Osteoblast (primary cell): ENCODE results near the gene CD300A. TPM values are rescaled to one million over a fixed set of nuclear protein-coding genes. Genes with fewer than 3 reads are reported as not detected.
A peak's percentile ranks its signal among the peaks of the same experiment; 100 is the strongest.

ENCODE experiments used
- DNase-seq: peaks from one replicate; pipeline ENCODE4 v3.0.0; 2011; ENCODE audit warnings: low spot score, mixed read lengths; ENCODE audit not compliant: insufficient read length; ENCODE audit errors: missing footprints
- H2AFZ ChIP-seq: 2 replicates; pipeline ENCODE4 v1.6.0; 2011; ENCODE audit warnings: mild to moderate bottlenecking, low read length
- H3K27ac ChIP-seq: 2 replicates; pipeline ENCODE4 v1.5.1; 2011; ENCODE audit warnings: mild to moderate bottlenecking, low read depth, low read length, moderate library complexity
- H3K27me3 ChIP-seq: 2 replicates; pipeline ENCODE4 v1.6.0; 2012; ENCODE audit warnings: mild to moderate bottlenecking, control low read depth, inconsistent platforms, low read length, moderate library complexity; ENCODE audit not compliant: insufficient read depth
- H3K36me3 ChIP-seq: 2 replicates; pipeline ENCODE4 v1.5.1; 2011; ENCODE audit warnings: mild to moderate bottlenecking, low read length, control low read depth, moderate library complexity; ENCODE audit not compliant: insufficient read depth
- H3K4me1 ChIP-seq: 2 replicates; pipeline ENCODE4 v1.5.1; 2011; ENCODE audit warnings: mild to moderate bottlenecking, low read length, control low read depth, moderate library complexity; ENCODE audit not compliant: insufficient read depth
- H3K4me2 ChIP-seq: 2 replicates; pipeline ENCODE4 v1.6.0; 2011; ENCODE audit warnings: mild to moderate bottlenecking, low read length; ENCODE audit not compliant: insufficient read depth
- H3K4me3 ChIP-seq: fragments of 200-600 bp; sonication (generic); 3 replicates; pipeline ENCODE4 v1.5.1; 2012; ENCODE audit warnings: mild to moderate bottlenecking, low read length, inconsistent platforms; ENCODE audit not compliant: insufficient read depth
- H3K79me2 ChIP-seq: 2 replicates; pipeline ENCODE4 v1.6.0; 2012; ENCODE audit warnings: mild to moderate bottlenecking, low read length, control low read depth, inconsistent platforms; ENCODE audit not compliant: insufficient read depth
- H3K9me3 ChIP-seq: 2 replicates; pipeline ENCODE4 v1.5.1; 2011; ENCODE audit warnings: low read depth, low read length, control low read depth
- H4K20me1 ChIP-seq: 2 replicates; pipeline ENCODE4 v1.6.0; 2012; ENCODE audit warnings: mild to moderate bottlenecking, low read length, control low read depth; ENCODE audit not compliant: insufficient read depth
- total RNA-seq: library from RNA; depleted of rRNA; stranded (reverse); fragments of >200 nt; gene quantifications from 2 replicates; pipeline ENCODE4 v1.2.3, GENCODE V29; 2012
- TF ChIP-seq, protein P1 (sequence below): IDR thresholded peaks from 2 replicates; pipeline ENCODE4 v1.5.1; 2011; ENCODE audit warnings: mild to moderate bottlenecking, low read depth, low read length, moderate library complexity; ENCODE audit errors: extremely low read depth

The CD300A gene
- total RNA-seq, 1 donor, result not detected

DNA sequence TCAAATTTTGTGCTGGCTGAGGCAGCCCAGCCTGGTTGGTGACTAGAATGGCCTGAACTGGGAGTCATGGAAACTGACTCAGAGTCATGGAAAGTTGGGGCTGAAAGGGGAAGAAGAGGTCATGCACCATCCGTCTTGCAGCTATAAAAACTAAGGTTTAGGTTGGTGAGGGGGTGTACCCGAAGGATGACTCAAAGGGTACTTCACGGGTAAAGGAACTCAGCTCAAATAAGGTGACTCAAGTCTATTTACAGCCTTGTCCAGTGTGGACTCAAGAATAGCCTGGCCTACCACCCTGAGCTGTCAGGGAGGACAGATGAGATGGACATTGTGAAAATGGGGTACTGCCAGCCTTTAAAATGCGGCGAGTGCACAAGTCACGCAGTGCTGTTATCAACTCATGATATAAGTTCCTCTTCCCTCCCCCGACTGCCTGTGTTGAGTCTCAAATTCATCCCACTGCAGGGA lies 46.2 kb downstream of the CD300A start:
- Histone ChIP-seq H3K9me3 (no peaks in the 10 kb centered on the region), H3K79me2 (no peaks in the 10 kb centered on the region), H3K4me1 (peaks cover 14% of the 10 kb centered on the region), H3K4me2 (peak overlapping the region; percentile 59), H3K27me3 (no peaks in the 10 kb centered on the region), H2AFZ (no peak overlapping the region), H4K20me1 (no peaks in the 10 kb centered on the region), H3K4me3 (peak overlapping the region; percentile 10), H3K36me3 (no peaks in the 10 kb centered on the region), H3K27ac (peak overlapping the region; percentile 88)
- TF ChIP-seq, protein P1, sequence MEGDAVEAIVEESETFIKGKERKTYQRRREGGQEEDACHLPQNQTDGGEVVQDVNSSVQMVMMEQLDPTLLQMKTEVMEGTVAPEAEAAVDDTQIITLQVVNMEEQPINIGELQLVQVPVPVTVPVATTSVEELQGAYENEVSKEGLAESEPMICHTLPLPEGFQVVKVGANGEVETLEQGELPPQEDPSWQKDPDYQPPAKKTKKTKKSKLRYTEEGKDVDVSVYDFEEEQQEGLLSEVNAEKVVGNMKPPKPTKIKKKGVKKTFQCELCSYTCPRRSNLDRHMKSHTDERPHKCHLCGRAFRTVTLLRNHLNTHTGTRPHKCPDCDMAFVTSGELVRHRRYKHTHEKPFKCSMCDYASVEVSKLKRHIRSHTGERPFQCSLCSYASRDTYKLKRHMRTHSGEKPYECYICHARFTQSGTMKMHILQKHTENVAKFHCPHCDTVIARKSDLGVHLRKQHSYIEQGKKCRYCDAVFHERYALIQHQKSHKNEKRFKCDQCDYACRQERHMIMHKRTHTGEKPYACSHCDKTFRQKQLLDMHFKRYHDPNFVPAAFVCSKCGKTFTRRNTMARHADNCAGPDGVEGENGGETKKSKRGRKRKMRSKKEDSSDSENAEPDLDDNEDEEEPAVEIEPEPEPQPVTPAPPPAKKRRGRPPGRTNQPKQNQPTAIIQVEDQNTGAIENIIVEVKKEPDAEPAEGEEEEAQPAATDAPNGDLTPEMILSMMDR, result no peak
- DNase-seq, result no peak

DNA sequence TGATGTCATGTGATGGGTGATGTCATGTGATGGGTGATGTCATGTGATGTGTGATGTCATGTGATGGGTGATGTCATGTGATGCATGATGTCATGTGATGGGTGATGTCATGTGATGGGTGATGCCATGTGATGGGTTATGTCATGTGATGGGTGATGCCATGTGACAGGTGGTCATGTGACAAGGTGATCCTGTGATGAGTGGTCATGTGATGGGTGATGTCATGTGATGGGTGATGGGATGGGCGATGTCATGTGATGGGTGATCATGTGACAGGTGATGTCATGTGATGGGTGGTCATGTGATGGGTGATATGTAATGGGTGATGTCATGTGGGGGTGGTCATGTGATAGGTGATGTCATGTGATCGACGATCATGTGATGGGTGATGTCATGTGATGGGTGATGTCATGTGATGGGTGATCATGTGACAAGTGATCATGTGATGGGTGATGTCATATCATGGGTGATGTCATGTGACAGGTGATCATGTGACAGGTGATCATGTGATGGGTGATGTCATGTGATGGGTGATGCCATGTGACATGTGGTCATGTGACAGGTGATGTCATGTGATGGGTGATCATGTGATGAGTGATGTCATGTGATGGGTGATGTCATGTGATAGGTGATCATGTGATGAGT lies 47.7 kb downstream of the CD300A start:
- Histone ChIP-seq H3K79me2 (no peaks in the 10 kb centered on the region), H3K36me3 (no peaks in the 10 kb centered on the region), H4K20me1 (no peaks in the 10 kb centered on the region), H3K9me3 (no peaks in the 10 kb centered on the region), H3K4me3 (no peak overlapping the region), H3K27ac (peak overlapping the region; percentile 8), H3K27me3 (no peaks in the 10 kb centered on the region), H3K4me1 (peaks cover 14% of the 10 kb centered on the region), H3K4me2 (no peak overlapping the region), H2AFZ (no peak overlapping the region)
- no peak for DNase-seq
- TF ChIP-seq, protein P1, result no peak

DNA sequence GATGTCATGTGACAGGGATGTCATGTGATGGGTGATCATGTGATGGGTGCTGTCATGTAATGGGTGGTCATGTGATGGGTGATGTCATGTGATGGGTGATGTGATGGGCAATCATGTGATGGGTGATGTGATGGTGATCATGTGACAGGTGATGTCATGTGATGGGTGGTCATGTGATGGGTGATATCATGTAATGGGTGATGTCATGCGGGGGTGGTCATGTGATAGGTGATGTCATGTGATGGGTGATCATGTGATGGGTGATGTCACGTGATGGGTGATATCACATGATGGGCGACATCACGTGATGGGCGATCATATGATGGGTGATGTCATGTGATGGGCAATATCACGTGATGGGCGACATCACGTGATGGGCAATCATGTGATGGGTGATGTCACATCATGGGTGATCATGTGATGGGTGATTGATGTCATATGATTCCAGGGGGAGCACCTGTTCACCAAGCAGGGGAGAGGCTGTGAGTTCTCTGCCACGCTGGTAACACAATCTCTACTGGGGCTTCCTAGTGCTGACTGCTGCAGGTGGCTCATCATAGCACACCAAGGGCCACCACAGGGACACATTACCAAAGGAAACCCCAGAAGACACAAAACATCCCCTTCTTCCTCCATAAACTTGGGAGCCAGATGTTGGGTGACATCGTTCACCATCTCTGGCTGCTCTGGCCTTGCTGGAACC lies 48.3 kb downstream of the CD300A start:
- Histone ChIP-seq H3K79me2 (no peaks in the 10 kb centered on the region), H3K27ac (no peak overlapping the region), H3K4me2 (no peak overlapping the region), H3K27me3 (no peaks in the 10 kb centered on the region), H3K9me3 (no peaks in the 10 kb centered on the region), H3K4me3 (no peak overlapping the region), H3K4me1 (peaks cover 14% of the 10 kb centered on the region), H2AFZ (no peak overlapping the region), H4K20me1 (no peaks in the 10 kb centered on the region), H3K36me3 (no peaks in the 10 kb centered on the region)
- no peak for DNase-seq
- TF ChIP-seq, protein P1, result no peak

DNA sequence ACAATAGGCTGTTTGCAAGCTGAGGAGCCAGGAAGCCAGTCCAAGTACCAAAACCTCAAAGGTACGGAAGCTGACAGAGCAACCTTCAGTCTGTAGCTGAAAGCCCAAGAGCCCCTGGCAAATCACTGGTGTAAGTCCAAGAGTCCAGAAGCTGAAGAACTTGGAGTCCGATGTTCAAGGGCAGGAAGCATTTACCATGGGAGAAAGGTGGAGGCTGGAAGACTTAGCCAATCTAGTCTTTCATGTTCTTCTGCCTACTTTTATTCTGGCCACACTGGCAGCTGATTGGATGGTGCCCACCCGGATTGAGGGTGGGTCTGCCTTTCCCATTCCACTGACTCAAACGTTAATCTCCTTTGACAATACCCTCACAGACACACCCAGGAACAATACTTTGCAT lies 49.5 kb downstream of the CD300A start:
- H3K4me1 ChIP-seq, result peaks cover 14% of the 10 kb centered on the region
- H3K4me2 ChIP-seq, result no peak overlapping the region
- H4K20me1 ChIP-seq, result no peaks in the 10 kb centered on the region
- no peaks in the 10 kb centered on the region for H3K79me2 ChIP-seq
- no peak overlapping the region for H3K4me3 ChIP-seq
- H3K27ac ChIP-seq, result no peak overlapping the region
- no peaks in the 10 kb centered on the region for H3K9me3 ChIP-seq
- H2AFZ ChIP-seq, result no peak overlapping the region
- no peak for DNase-seq
- TF ChIP-seq, protein P1, result no peak
- no peaks in the 10 kb centered on the region for H3K36me3 ChIP-seq
- no peaks in the 10 kb centered on the region for H3K27me3 ChIP-seq
